OCI-LY7 (cell line): Measurements from ENCODE around the gene PDIA2.

Experiments
- CTCF ChIP-seq: fragments of 200-600 bp; sonication (generic); conservative IDR thresholded peaks from 2 replicates; pipeline ENCODE4 v1.5.1; 2014; ENCODE audit warnings: mild to moderate bottlenecking, antibody characterized with exemption, low read length, moderate library complexity, mixed read lengths
- EZH2phosphoT487 ChIP-seq: fragments of 200-600 bp; sonication (generic); IDR thresholded peaks from 2 replicates; pipeline ENCODE4 v1.6.1; 2018; ENCODE audit warnings: low read depth, borderline replicate concordance, mild to moderate bottlenecking, mixed run types, antibody characterized with exemption, low read length, moderate library complexity, mixed read lengths

- TF ChIP-seq CTCF (no peak), EZH2phosphoT487 (no peak)
These were observed 7.2 kb downstream of the PDIA2 start for GRCh38 chr16:290015-290680.
